PC-3 (cell line): ENCODE results near the gene PIH1D1.

Source experiments
- CTCF ChIP-seq: fragments of 300-600 bp; sonication (generic); conservative IDR thresholded peaks from 2 replicates; pipeline ENCODE4 v1.5.1; 2017; ENCODE audit warnings: antibody characterized with exemption, low read depth, mild to moderate bottlenecking, low read length
- EZH2 ChIP-seq: fragments of 300-600 bp; sonication (generic); IDR thresholded peaks from one replicate; pipeline ENCODE4 v1.6.1; 2017; ENCODE audit warnings: antibody characterized with exemption, mild to moderate bottlenecking, low read length; ENCODE audit not compliant: unreplicated experiment
- EZH2phosphoT487 ChIP-seq: fragments of 300-600 bp; sonication (generic); IDR thresholded peaks from 2 replicates; pipeline ENCODE4 v1.6.1; 2018; ENCODE audit warnings: mild to moderate bottlenecking, antibody characterized with exemption, low read length, borderline replicate concordance

- TF ChIP-seq EZH2, result no peak
- no peak for TF ChIP-seq CTCF
- no peak for TF ChIP-seq EZH2phosphoT487
Observed at GRCh38 chr19:49430172-49430677, 21.4 kb downstream of the PIH1D1 start.
